SIG-M5 treated with dmso at 0.1 percent for 504 hours (cell line): ENCODE results near the gene SPPL2C.
"Not testable (repeated sequence)": the region's sequence is repeated elsewhere in the genome, so short reads cannot be mapped to it uniquely, and the experiment has no call there.

Experiments used
- DNase-seq: peaks from one replicate; lab custom pipeline; 2025; ENCODE audit not compliant: unreplicated experiment; lab: John Stamatoyannopoulos, UW

The SPPL2C gene

GRCh38 chr17:45849536-45849990, 4.9 kb downstream of the SPPL2C start:
- DNase-seq: no peak

GRCh38 chr17:45850011-45850410, 5.3 kb downstream of the SPPL2C start:
- DNase-seq: no peak

- DNase-seq: no peak
Observed at GRCh38 chr17:45850468-45850867, 5.8 kb downstream of the SPPL2C start.

GRCh38 chr17:45851022-45851421, 6.3 kb downstream of the SPPL2C start:
- DNase-seq: no peak

- no peak for DNase-seq
Observed at GRCh38 chr17:45851464-45851863, 6.8 kb downstream of the SPPL2C start.

- no peak for DNase-seq
Observed at GRCh38 chr17:45851873-45852272, 7.2 kb downstream of the SPPL2C start.

- DNase-seq: peak; percentile 54
Observed at GRCh38 chr17:45852535-45853297, 8.0 kb downstream of the SPPL2C start.

GRCh38 chr17:45854209-45854608, 9.5 kb downstream of the SPPL2C start:
- no peak for DNase-seq

- no peak for DNase-seq
Observed at GRCh38 chr17:45855691-45856336, 11.1 kb downstream of the SPPL2C start.

GRCh38 chr17:45857977-45858708, 13.5 kb downstream of the SPPL2C start:
- DNase-seq: peak; percentile 2

GRCh38 chr17:45861165-45861564, 16.5 kb downstream of the SPPL2C start:
- DNase-seq: no peak

GRCh38 chr17:45862127-45862526, 17.4 kb downstream of the SPPL2C start:
- not testable (repeated sequence) for DNase-seq

- DNase-seq: no peak
Observed at GRCh38 chr17:45863857-45864654, 19.4 kb downstream of the SPPL2C start.

GRCh38 chr17:45867171-45867570, 22.5 kb downstream of the SPPL2C start:
- no peak for DNase-seq

GRCh38 chr17:45867702-45868101, 23.0 kb downstream of the SPPL2C start:
- no peak for DNase-seq

GRCh38 chr17:45868276-45868675, 23.6 kb downstream of the SPPL2C start:
- peak; percentile 62 for DNase-seq

GRCh38 chr17:45869676-45870341, 25.1 kb downstream of the SPPL2C start:
- no peak for DNase-seq

- no peak for DNase-seq
Observed at GRCh38 chr17:45870342-45870974, 25.8 kb downstream of the SPPL2C start.

- DNase-seq: no peak
Observed at GRCh38 chr17:45871718-45872117, 27.0 kb downstream of the SPPL2C start.

- DNase-seq: no peak
Observed at GRCh38 chr17:45873728-45874127, 29.0 kb downstream of the SPPL2C start.
